ENCODE measurements around the gene PTPRD. TPM values are rescaled to one million over a fixed set of nuclear protein-coding genes. Genes with fewer than 3 reads are reported as not detected.

The PTPRD gene
- total RNA-seq, 2 experiments from 2014 or later, result 0.03 TPM; not detected in 1

GRCh38 chr9:8708728-8709127 is 1904.1 kb downstream of the PTPRD start:
- POLR2A ChIA-PET, result interaction anchor here (0.5 to 0.7 kb wide), 3 partner anchors 12 to 622 kb away, joined by 3 to 8 read pairs (median 3); no protein-coding TSS in a partner anchor
- no peaks in the 10 kb centered on the region for H3K4me1 ChIP-seq (ENCODE audit: insufficient read depth, low read length, poor library complexity, severe bottlenecking)
- BruUV-seq (replicated peaks), result no TSS peak

DNA sequence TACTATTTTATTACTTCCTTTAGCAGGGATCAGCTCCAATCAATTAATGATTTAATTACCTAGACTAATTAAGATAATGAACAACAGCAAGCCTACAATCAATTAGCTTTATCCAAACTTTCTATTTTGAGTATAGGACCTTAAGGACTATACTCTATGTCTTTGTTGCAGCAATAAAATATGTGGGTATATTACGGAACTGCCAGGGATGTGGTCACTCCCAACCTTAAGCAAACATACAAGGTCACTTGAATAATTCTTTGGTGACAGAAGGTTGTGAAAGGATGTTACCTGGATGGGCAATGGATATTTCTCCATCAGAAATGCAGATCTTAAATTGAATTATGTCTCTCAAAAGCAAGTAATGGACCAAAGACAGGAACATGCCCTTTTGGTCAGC is 1905.8 kb downstream of the PTPRD start:
- Histone ChIP-seq H3K4me1 (ENCODE audit: insufficient read depth, low read length, poor library complexity, severe bottlenecking) (no peaks in the 10 kb centered on the region), H3K4me2 (ENCODE audit: low read length) (no peak overlapping the region), H3K27ac (ENCODE audit: low read depth, low read length, poor library complexity, severe bottlenecking) (no peak overlapping the region), H4K20me1 (ENCODE audit: insufficient read depth, low read length) (no peaks in the 10 kb centered on the region), H3K4me3 (ENCODE audit: low read depth, low read length, poor library complexity, severe bottlenecking) (no peak overlapping the region), H3K79me2 (ENCODE audit: insufficient read depth, low read depth, low read length) (no peaks in the 10 kb centered on the region), H3K36me3 (ENCODE audit: insufficient read depth, low read length) (no peaks in the 10 kb centered on the region), H3K9me2 (ENCODE audit: insufficient read depth, low read length) (no peaks in the 10 kb centered on the region), H3K9me3 (ENCODE audit: low read length) (no peaks in the 10 kb centered on the region), H2AFZ (ENCODE audit: low read length) (no peak overlapping the region)
- no peak for DNase-seq (ENCODE audit: low spot score)
- TF ChIP-seq EZH2phosphoT487 (IDR thresholded peaks at IDR 0.05; ENCODE audit: borderline replicate concordance, low read depth, low read length), result no peak
- TF ChIP-seq CTCF (conservative IDR thresholded peaks at IDR 0.05; ENCODE audit: low read length), result no peak
- intact Hi-C loops (cut with micrococcal nuclease; ENCODE audit: unreplicated experiment), result no loop called here
- BruUV-seq (replicated peaks), result no TSS peak
- CTCF ChIA-PET (ENCODE audit: unreplicated experiment), result no interaction called here
- POLR2A ChIA-PET, result no interaction called here

More at GRCh38 chr9:8708728-8709127, 1904.1 kb downstream of the PTPRD start:
- Histone ChIP-seq H3K4me2 (ENCODE audit: low read length) (no peak overlapping the region), H3K4me3 (ENCODE audit: low read depth, low read length, poor library complexity, severe bottlenecking) (no peak overlapping the region), H3K36me3 (ENCODE audit: insufficient read depth, low read length) (no peaks in the 10 kb centered on the region), H4K20me1 (ENCODE audit: insufficient read depth, low read length) (no peaks in the 10 kb centered on the region), H3K79me2 (ENCODE audit: insufficient read depth, low read depth, low read length) (no peaks in the 10 kb centered on the region), H2AFZ (ENCODE audit: low read length) (no peak overlapping the region), H3K9me3 (ENCODE audit: low read length) (no peaks in the 10 kb centered on the region), H3K9me2 (ENCODE audit: insufficient read depth, low read length) (no peaks in the 10 kb centered on the region), H3K27ac (ENCODE audit: low read depth, low read length, poor library complexity, severe bottlenecking) (no peak overlapping the region)
- CTCF ChIA-PET (ENCODE audit: unreplicated experiment), result no interaction called here
- no peak for DNase-seq (ENCODE audit: low spot score)
- TF ChIP-seq EZH2phosphoT487 (IDR thresholded peaks at IDR 0.05; ENCODE audit: borderline replicate concordance, low read depth, low read length) (no peak), CTCF (conservative IDR thresholded peaks at IDR 0.05; ENCODE audit: low read length) (no peak)
- intact Hi-C loops (cut with micrococcal nuclease; ENCODE audit: unreplicated experiment), result no loop called here

GRCh38 chr9:8706531-8706930 is 1906.3 kb downstream of the PTPRD start:
- no peak for DNase-seq (ENCODE audit: low spot score)
- TF ChIP-seq EZH2phosphoT487 (IDR thresholded peaks at IDR 0.05; ENCODE audit: borderline replicate concordance, low read depth, low read length) (no peak), CTCF (conservative IDR thresholded peaks at IDR 0.05; ENCODE audit: low read length) (no peak)
- H4K20me1 ChIP-seq (ENCODE audit: insufficient read depth, low read length), result no peaks in the 10 kb centered on the region
- no TSS peak for BruUV-seq (replicated peaks)
- POLR2A ChIA-PET, result interaction anchor here (1.1 kb wide), 1 partner anchor 11 kb away, joined by 3 read pairs; no protein-coding TSS in a partner anchor
- CTCF ChIA-PET (ENCODE audit: unreplicated experiment), result no interaction called here
- H3K27ac ChIP-seq (ENCODE audit: low read depth, low read length, poor library complexity, severe bottlenecking), result no peak overlapping the region
- H3K9me3 ChIP-seq (ENCODE audit: low read length), result no peaks in the 10 kb centered on the region
- no peaks in the 10 kb centered on the region for H3K79me2 ChIP-seq (ENCODE audit: insufficient read depth, low read depth, low read length)
- no peaks in the 10 kb centered on the region for H3K9me2 ChIP-seq (ENCODE audit: insufficient read depth, low read length)
- intact Hi-C loops (cut with micrococcal nuclease; ENCODE audit: unreplicated experiment), result no loop called here
- H3K4me1 ChIP-seq (ENCODE audit: insufficient read depth, low read length, poor library complexity, severe bottlenecking), result no peaks in the 10 kb centered on the region
- H2AFZ ChIP-seq (ENCODE audit: low read length), result no peak overlapping the region
- H3K36me3 ChIP-seq (ENCODE audit: insufficient read depth, low read length), result no peaks in the 10 kb centered on the region
- no peak overlapping the region for H3K4me3 ChIP-seq (ENCODE audit: low read depth, low read length, poor library complexity, severe bottlenecking)
- H3K4me2 ChIP-seq (ENCODE audit: low read length), result no peak overlapping the region

Measured in OCI-LY7 (cell line).